Body of pancreas (tissue), 4 donors: Measurements from ENCODE around the gene SLC48A1. TPM values are rescaled to one million over a fixed set of nuclear protein-coding genes. Genes with fewer than 3 reads are reported as not detected.

ENCODE experiments used
- ATAC-seq: fragments of 150-250 bp; one replicate; pipeline ENCODE4 v1.9.1; 2016
- DNase-seq, 4 donors: peaks; one replicate each; pipeline ENCODE4 v3.0.0-alpha.2; 2019
- H3K27ac ChIP-seq, 4 donors: fragments of 200-600 bp; sonication (generic); 1 replicate in 3 of 4; 2 replicates in 1 of 4; pipeline versions ENCODE4 v1.5.1 to v1.6.1; 2016 to 2019; ENCODE audit warnings: mild to moderate bottlenecking in 1 of 4, mixed read lengths in 1 of 4, moderate library complexity in 1 of 4
- H3K27me3 ChIP-seq, 2 donors: fragments of 200-600 bp; sonication (generic); one replicate each; pipeline ENCODE4 v1.6.0; 2016; ENCODE audit warnings: mild to moderate bottlenecking in 1 of 2
- H3K36me3 ChIP-seq, 2 donors: fragments of 200-600 bp; sonication (generic); replicated peaks in 1 of 2; 2 replicates each; pipeline ENCODE4 v1.5.1; 2016; ENCODE audit warnings: low read depth in 2 of 2; ENCODE audit not compliant: insufficient read depth in 1 of 2
- H3K4me1 ChIP-seq: fragments of 200-600 bp; sonication (generic); one replicate; pipeline ENCODE4 v1.6.0; 2016
- H3K4me3 ChIP-seq, 2 donors: fragments of 200-600 bp; sonication (generic); 1 replicate in 1 of 2; 2 replicates in 1 of 2; pipeline ENCODE4 v1.5.1; 2016 to 2019
- H3K9me3 ChIP-seq, 3 donors: fragments of 200-600 bp; sonication (generic); 1 replicate in 2 of 3; 2 replicates in 1 of 3; pipeline ENCODE4 v1.5.1; 2016
- CTCF ChIP-seq, 7 experiments: fragments of 450-650 bp in 4 of 7; fragments of 200-600 bp in 3 of 7; sonication (generic) in 3 of 7; IDR thresholded peaks; one replicate each; pipeline ENCODE4 v1.5.1; 2016 to 2019; ENCODE audit warnings: antibody characterized with exemption in 7 of 7
- POLR2A ChIP-seq, 3 donors: fragments of 450-650 bp; IDR thresholded peaks; one replicate each; pipeline ENCODE4 v1.6.1; 2016; ENCODE audit warnings: antibody characterized with exemption in 3 of 3, mild to moderate bottlenecking in 2 of 3
- WGBS, 2 donors: methylation state at CpG; one replicate each; pipeline ENCODE4 v1.1.5; 2017; 5-methylcytosine and 5-hydroxymethylcytosine counted together
- intact Hi-C: fragments of 100-400 bp; cut with DNase I; formaldehyde crosslinking; loops from one replicate; pipeline ENCODE4 v1.15.1; 2023
- total RNA-seq, 2 donors: library from RNA; depleted of rRNA; stranded (reverse); fragments of >200 nt; gene quantifications; one replicate each; pipeline ENCODE4 v1.1.0, GENCODE V29; 2016

Gene SLC48A1
- total RNA-seq, 2 donors from 2014 or later: 12.7 to 22.1 TPM

GRCh38 chr12:47822401-47822800 is 49.4 kb downstream of the SLC48A1 start:
- H3K27me3 ChIP-seq: no peaks in the 10 kb centered on the region
- no peak for ATAC-seq
- TF ChIP-seq CTCF (IDR thresholded peaks at IDR 0.05) (no peak), POLR2A (IDR thresholded peaks at IDR 0.05) (no peak)
- no peaks in the 10 kb centered on the region for H3K9me3 ChIP-seq
- peak overlapping the region; percentile 81 to 95 (median 94) for H3K27ac ChIP-seq
- intact Hi-C loops: no loop called here
- H3K36me3 ChIP-seq: no peaks in the 10 kb centered on the region
- H3K4me1 ChIP-seq: peaks cover 53% of the 10 kb centered on the region
- 58 to 84% methylated on average over 2 of the region's 2 CpGs for WGBS, 2 donors
- no peak overlapping the region for H3K4me3 ChIP-seq
- no peak for DNase-seq

GRCh38 chr12:47822863-47823262 is 49.8 kb downstream of the SLC48A1 start:
- Histone ChIP-seq H3K4me3 (no peak overlapping the region), H3K27ac (peak overlapping the region; percentile 5 to 95 (median 94)), H3K9me3 (no peaks in the 10 kb centered on the region), H3K4me1 (peaks cover 48% of the 10 kb centered on the region), H3K27me3 (no peaks in the 10 kb centered on the region), H3K36me3 (no peaks in the 10 kb centered on the region)
- 77 to 80% methylated on average over 3 of the region's 3 CpGs for WGBS, 2 donors
- DNase-seq: no peak
- intact Hi-C loops: no loop called here
- TF ChIP-seq POLR2A (IDR thresholded peaks at IDR 0.05): no peak
- ATAC-seq: no peak

- DNase-seq (no peak), ATAC-seq (no peak)
- Histone ChIP-seq H3K4me1 (peaks cover 41% of the 10 kb centered on the region), H3K27ac (peak overlapping the region; percentile 8 to 73 (median 42)), H3K27me3 (no peaks in the 10 kb centered on the region), H3K9me3 (no peaks in the 10 kb centered on the region), H3K36me3 (no peaks in the 10 kb centered on the region), H3K4me3 (no peak overlapping the region)
- WGBS, 2 donors: 81 to 88% methylated on average over 5 of the region's 5 CpGs
- intact Hi-C loops: no loop called here
- TF ChIP-seq POLR2A (IDR thresholded peaks at IDR 0.05) (no peak), CTCF (IDR thresholded peaks at IDR 0.05) (no peak)
Observed at GRCh38 chr12:47823422-47824086, 50.5 kb downstream of the SLC48A1 start.

- peaks cover 39% of the 10 kb centered on the region for H3K4me1 ChIP-seq
- H3K27ac ChIP-seq: peak overlapping the region; percentile 8 to 73 (median 42)
- no peaks in the 10 kb centered on the region for H3K9me3 ChIP-seq
- no peak overlapping the region for H3K4me3 ChIP-seq
- TF ChIP-seq CTCF (IDR thresholded peaks at IDR 0.05) (no peak), POLR2A (IDR thresholded peaks at IDR 0.05) (no peak)
- intact Hi-C loops: no loop called here
- no peaks in the 10 kb centered on the region for H3K36me3 ChIP-seq
- no peak for DNase-seq
- no peaks in the 10 kb centered on the region for H3K27me3 ChIP-seq
- no peak for ATAC-seq
- 76 to 81% methylated on average over 2 of the region's 2 CpGs for WGBS, 2 donors
Observed at GRCh38 chr12:47824198-47824597, 51.2 kb downstream of the SLC48A1 start.

GRCh38 chr12:47824635-47825034 is 51.6 kb downstream of the SLC48A1 start:
- DNase-seq (no peak), ATAC-seq (no peak)
- Histone ChIP-seq H3K27ac (peak overlapping the region in 3 of 4 donors; percentile 43 to 73 (median 65)), H3K9me3 (no peaks in the 10 kb centered on the region), H3K27me3 (no peaks in the 10 kb centered on the region), H3K4me1 (peaks cover 43% of the 10 kb centered on the region), H3K36me3 (no peaks in the 10 kb centered on the region), H3K4me3 (no peak overlapping the region)
- no peak for TF ChIP-seq CTCF (IDR thresholded peaks at IDR 0.05)
- no peak for TF ChIP-seq POLR2A (IDR thresholded peaks at IDR 0.05)
- WGBS, 2 donors: 68 to 73% methylated on average over 3 of the region's 3 CpGs
- intact Hi-C loops: no loop called here
